ENCODE results near the gene SYT8. TPM values are rescaled to one million over a fixed set of nuclear protein-coding genes. Genes with fewer than 3 reads are reported as not detected.

Gene SYT8
- total RNA-seq, 4 donors from 2014 or later = not detected

- Histone ChIP-seq H3K36me3 (no peaks in the 10 kb centered on the region), H3K4me3 (peak within 1 kb of the TSS in 2 of 4 donors; percentile 31 to 40), H3K4me1 (peaks cover 0 to 6% (median 0%) of the 10 kb centered on the region in 4 donors), H3K27me3 (no peaks in the 10 kb centered on the region), H3K27ac (replicated peaks in 1 of 4) (no peak within 1 kb of the TSS), H3K9me3 (no peaks in the 10 kb centered on the region)
- 78% methylated on average over 7 of the region's 18 CpGs for WGBS
- intact Hi-C loops (cut with DNase I) = no loop called here
- TF ChIP-seq POLR2AphosphoS5 (IDR thresholded peaks at IDR 0.05) (no peak), EP300 (IDR thresholded peaks at IDR 0.05) (no peak), CTCF (IDR thresholded peaks at IDR 0.05) (no peak), POLR2A (IDR thresholded peaks at IDR 0.05; ENCODE audit: low read depth) (no peak)
- no peak for DNase-seq (ENCODE audit: extremely low spot score)
Measured at GRCh38 chr11:1852877-1853276, 18.1 kb downstream of the SYT8 start, which contains the start of gene LSP1. Gene LSP1 (plus strand): TSS chr11:1853084. CDS start chr11:1853145, 61 bp downstream.

GRCh38 chr11:1853376-1854131 is 18.8 kb downstream of the SYT8 start:
- Histone ChIP-seq H3K4me3 (peak overlapping the region in 2 of 4 donors; percentile 31 to 40), H3K36me3 (no peaks in the 10 kb centered on the region), H3K27me3 (no peaks in the 10 kb centered on the region), H3K4me1 (peaks cover 0 to 6% (median 0%) of the 10 kb centered on the region in 4 donors), H3K27ac (replicated peaks in 1 of 4) (no peak overlapping the region), H3K9me3 (no peaks in the 10 kb centered on the region)
- 92% methylated on average over 9 of the region's 19 CpGs for WGBS
- intact Hi-C loops (cut with DNase I) = no loop called here
- no peak for TF ChIP-seq POLR2AphosphoS5 (IDR thresholded peaks at IDR 0.05)
- no peak for TF ChIP-seq EP300 (IDR thresholded peaks at IDR 0.05)
- TF ChIP-seq CTCF (IDR thresholded peaks at IDR 0.05) = no peak
- DNase-seq (ENCODE audit: extremely low spot score) = no peak

- H3K27ac ChIP-seq (replicated peaks in 1 of 4) = no peak overlapping the region
- DNase-seq (ENCODE audit: extremely low spot score) = no peak
- no peak for TF ChIP-seq POLR2AphosphoS5 (IDR thresholded peaks at IDR 0.05)
- no peak for TF ChIP-seq CTCF (IDR thresholded peaks at IDR 0.05)
- TF ChIP-seq POLR2A (IDR thresholded peaks at IDR 0.05; ENCODE audit: low read depth) = no peak
- no peak for TF ChIP-seq EP300 (IDR thresholded peaks at IDR 0.05)
- H3K4me3 ChIP-seq = peak overlapping the region in 2 of 4 donors; percentile 31 to 40
- intact Hi-C loops (cut with DNase I) = no loop called here
- no peaks in the 10 kb centered on the region for H3K27me3 ChIP-seq
- H3K36me3 ChIP-seq = no peaks in the 10 kb centered on the region
- WGBS = 82% methylated on average over 18 of the region's 27 CpGs
- peaks cover 0 to 6% (median 0%) of the 10 kb centered on the region in 4 donors for H3K4me1 ChIP-seq
- no peaks in the 10 kb centered on the region for H3K9me3 ChIP-seq
Measured at GRCh38 chr11:1854132-1854948, 19.6 kb downstream of the SYT8 start.

- Histone ChIP-seq H3K4me1 (peaks cover 0 to 6% (median 0%) of the 10 kb centered on the region in 4 donors), H3K4me3 (peak overlapping the region in 1 of 4 donors; percentile 31), H3K36me3 (no peaks in the 10 kb centered on the region), H3K27ac (replicated peaks in 1 of 4) (no peak overlapping the region), H3K27me3 (no peaks in the 10 kb centered on the region), H3K9me3 (no peaks in the 10 kb centered on the region)
- WGBS = 78% methylated on average over 24 of the region's 26 CpGs
- TF ChIP-seq POLR2A (IDR thresholded peaks at IDR 0.05; ENCODE audit: low read depth) = no peak
- TF ChIP-seq CTCF (IDR thresholded peaks at IDR 0.05) = no peak
- TF ChIP-seq EP300 (IDR thresholded peaks at IDR 0.05) = no peak
- TF ChIP-seq POLR2AphosphoS5 (IDR thresholded peaks at IDR 0.05) = no peak
- intact Hi-C loops (cut with DNase I) = no loop called here
- DNase-seq (ENCODE audit: extremely low spot score) = no peak
Measured at GRCh38 chr11:1854949-1855885, 20.4 kb downstream of the SYT8 start.
